ENCODE results near the gene ARRB2. TPM values are rescaled to one million over a fixed set of nuclear protein-coding genes. Genes with fewer than 3 reads are reported as not detected.

The ARRB2 gene
- total and polyA plus RNA-seq, 2 of the 13 experiments (the other 11 are each of a cell fraction or from before 2014, with no cell fraction given) = 21.5 to 49.2 TPM

DNA sequence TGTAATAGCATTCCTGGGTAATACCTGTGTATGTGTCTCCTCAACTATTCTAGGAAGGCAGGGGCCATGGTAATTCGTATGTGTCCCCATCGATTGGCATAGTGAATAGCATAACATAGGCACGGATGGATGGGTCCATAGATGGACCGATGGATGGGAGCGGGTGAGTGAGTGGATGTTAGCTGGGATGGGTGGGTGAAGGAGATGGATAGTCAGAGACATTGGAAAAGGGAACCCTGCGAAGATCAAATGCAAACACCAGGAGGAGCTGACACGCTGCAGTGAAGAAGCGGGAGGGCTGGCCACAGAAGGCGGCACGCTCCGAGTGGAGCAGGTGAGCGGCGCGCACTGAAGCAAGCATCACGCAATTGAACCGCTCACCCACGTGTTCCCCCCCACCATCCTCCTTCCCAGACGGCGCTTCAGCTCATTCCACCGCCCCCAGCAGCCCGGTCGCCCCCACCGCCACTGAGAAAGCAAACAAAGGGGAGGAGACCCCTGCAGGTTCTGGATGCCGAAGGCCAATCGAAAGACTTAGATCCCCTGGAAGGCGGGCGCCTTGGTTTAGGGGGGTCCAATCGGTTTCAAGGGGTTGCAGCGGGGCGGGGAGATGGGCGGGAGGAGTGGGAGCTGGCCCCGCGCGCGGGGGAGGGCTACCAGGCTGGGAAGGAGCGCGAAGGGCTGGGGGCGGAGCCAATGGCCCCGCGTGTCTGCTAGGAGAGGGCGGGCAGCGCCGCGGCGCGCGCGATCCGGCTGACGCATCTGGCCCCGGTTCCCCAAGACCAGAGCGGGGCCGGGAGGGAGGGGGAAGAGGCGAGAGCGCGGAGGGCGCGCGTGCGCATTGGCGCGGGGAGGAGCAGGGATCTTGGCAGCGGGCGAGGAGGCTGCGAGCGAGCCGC is at the start of gene ARRB2 (continued):
- TF ChIP-seq ZNF33A (CRISPR knock-in tag; IDR thresholded peaks at IDR 0.05; ENCODE audit: borderline replicate concordance) (no peak), ZNF788 (CRISPR knock-in tag; IDR thresholded peaks at IDR 0.05; ENCODE audit: borderline replicate concordance) (0 out of 2 replicates have a peak, but pooled peaks have one; percentile 44), GABPB1 (CRISPR knock-in tag; IDR thresholded peaks at IDR 0.05) (peak; percentile 70; the same call in 1 of the 2 replicates), FLYWCH1 (CRISPR knock-in tag; IDR thresholded peaks at IDR 0.05) (no peak), ZNF274 (CRISPR knock-in tag; IDR thresholded peaks at IDR 0.05) (no peak; the same call in 1 of the 2 replicates), ZNF263 (CRISPR knock-in tag; IDR thresholded peaks at IDR 0.05) (no peak; the same call in 1 of the 2 replicates), DR1 (CRISPR knock-in tag; IDR thresholded peaks at IDR 0.05) (no peak), NR2C2 (CRISPR knock-in tag; IDR thresholded peaks at IDR 0.05; ENCODE audit: borderline replicate concordance) (0 out of 2 replicates have a peak, but pooled peaks have one; percentile 35), CBFB (CRISPR knock-in tag; IDR thresholded peaks at IDR 0.05) (no peak), RAD21 (CRISPR knock-in tag; IDR thresholded peaks at IDR 0.05) (peak; percentile 92), ZNF567 (CRISPR knock-in tag; IDR thresholded peaks at IDR 0.05; ENCODE audit: borderline replicate concordance) (0 out of 2 replicates have a peak, but pooled peaks have one; percentile 21), ZNF101 (CRISPR knock-in tag; IDR thresholded peaks at IDR 0.05; ENCODE audit: borderline replicate concordance, low read depth) (no peak), KDM5B (CRISPR knock-in tag; IDR thresholded peaks at IDR 0.05; ENCODE audit: borderline replicate concordance) (no peak), NCOA1 (CRISPR knock-in tag; IDR thresholded peaks at IDR 0.05) (no peak), SMC3 (IDR thresholded peaks at IDR 0.05; ENCODE audit: low read length) (peak; percentile 75), SAP130 (CRISPR knock-in tag; IDR thresholded peaks at IDR 0.05; ENCODE audit: low read depth) (peak; percentile 78), SATB2 (CRISPR knock-in tag; IDR thresholded peaks at IDR 0.05) (no peak), ZNF883 (CRISPR knock-in tag; IDR thresholded peaks at IDR 0.05; ENCODE audit: not compliant biosample characterization) (peak; percentile 27), SRSF1 (optimal IDR thresholded peaks at IDR 0.05; ENCODE audit: low read depth, low read length) (peak; percentile 93), ETV6 (CRISPR knock-in tag; conservative IDR thresholded peaks at IDR 0.05) (0 out of 2 replicates have a peak, but pooled peaks have one; percentile 40), TBP (CRISPR knock-in tag; IDR thresholded peaks at IDR 0.05) (no peak)
- TF ChIP-seq, protein P1, sequence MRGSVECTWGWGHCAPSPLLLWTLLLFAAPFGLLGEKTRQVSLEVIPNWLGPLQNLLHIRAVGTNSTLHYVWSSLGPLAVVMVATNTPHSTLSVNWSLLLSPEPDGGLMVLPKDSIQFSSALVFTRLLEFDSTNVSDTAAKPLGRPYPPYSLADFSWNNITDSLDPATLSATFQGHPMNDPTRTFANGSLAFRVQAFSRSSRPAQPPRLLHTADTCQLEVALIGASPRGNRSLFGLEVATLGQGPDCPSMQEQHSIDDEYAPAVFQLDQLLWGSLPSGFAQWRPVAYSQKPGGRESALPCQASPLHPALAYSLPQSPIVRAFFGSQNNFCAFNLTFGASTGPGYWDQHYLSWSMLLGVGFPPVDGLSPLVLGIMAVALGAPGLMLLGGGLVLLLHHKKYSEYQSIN (CRISPR knock-in tag; IDR thresholded peaks at IDR 0.05; ENCODE audit: borderline replicate concordance) = no peak
- TF ChIP-seq, protein P2, sequence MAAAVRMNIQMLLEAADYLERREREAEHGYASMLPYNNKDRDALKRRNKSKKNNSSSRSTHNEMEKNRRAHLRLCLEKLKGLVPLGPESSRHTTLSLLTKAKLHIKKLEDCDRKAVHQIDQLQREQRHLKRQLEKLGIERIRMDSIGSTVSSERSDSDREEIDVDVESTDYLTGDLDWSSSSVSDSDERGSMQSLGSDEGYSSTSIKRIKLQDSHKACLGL (CRISPR knock-in tag; IDR thresholded peaks at IDR 0.05) = peak; percentile 38; the same call in 1 of the 2 replicates
- TF ChIP-seq, protein P3, sequence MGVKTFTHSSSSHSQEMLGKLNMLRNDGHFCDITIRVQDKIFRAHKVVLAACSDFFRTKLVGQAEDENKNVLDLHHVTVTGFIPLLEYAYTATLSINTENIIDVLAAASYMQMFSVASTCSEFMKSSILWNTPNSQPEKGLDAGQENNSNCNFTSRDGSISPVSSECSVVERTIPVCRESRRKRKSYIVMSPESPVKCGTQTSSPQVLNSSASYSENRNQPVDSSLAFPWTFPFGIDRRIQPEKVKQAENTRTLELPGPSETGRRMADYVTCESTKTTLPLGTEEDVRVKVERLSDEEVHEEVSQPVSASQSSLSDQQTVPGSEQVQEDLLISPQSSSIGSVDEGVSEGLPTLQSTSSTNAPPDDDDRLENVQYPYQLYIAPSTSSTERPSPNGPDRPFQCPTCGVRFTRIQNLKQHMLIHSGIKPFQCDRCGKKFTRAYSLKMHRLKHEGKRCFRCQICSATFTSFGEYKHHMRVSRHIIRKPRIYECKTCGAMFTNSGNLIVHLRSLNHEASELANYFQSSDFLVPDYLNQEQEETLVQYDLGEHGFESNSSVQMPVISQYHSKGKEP (CRISPR knock-in tag; IDR thresholded peaks at IDR 0.05) = no peak; the same call in 1 of the 2 replicates
- TF ChIP-seq, protein P4, sequence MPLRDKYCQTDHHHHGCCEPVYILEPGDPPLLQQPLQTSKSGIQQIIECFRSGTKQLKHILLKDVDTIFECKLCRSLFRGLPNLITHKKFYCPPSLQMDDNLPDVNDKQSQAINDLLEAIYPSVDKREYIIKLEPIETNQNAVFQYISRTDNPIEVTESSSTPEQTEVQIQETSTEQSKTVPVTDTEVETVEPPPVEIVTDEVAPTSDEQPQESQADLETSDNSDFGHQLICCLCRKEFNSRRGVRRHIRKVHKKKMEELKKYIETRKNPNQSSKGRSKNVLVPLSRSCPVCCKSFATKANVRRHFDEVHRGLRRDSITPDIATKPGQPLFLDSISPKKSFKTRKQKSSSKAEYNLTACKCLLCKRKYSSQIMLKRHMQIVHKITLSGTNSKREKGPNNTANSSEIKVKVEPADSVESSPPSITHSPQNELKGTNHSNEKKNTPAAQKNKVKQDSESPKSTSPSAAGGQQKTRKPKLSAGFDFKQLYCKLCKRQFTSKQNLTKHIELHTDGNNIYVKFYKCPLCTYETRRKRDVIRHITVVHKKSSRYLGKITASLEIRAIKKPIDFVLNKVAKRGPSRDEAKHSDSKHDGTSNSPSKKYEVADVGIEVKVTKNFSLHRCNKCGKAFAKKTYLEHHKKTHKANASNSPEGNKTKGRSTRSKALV (CRISPR knock-in tag; IDR thresholded peaks at IDR 0.05) = no peak

All from HepG2 (cell line).